Measurements from ENCODE around the gene CFAP299. TPM values are rescaled to one million over a fixed set of nuclear protein-coding genes. Genes with fewer than 3 reads are reported as not detected.

CFAP299 gene
- total RNA-seq, 2 donors from 2014 or later = not detected

- no peak for TF ChIP-seq CTCF (conservative IDR thresholded peaks at IDR 0.05)
- Histone ChIP-seq H3K27ac (ENCODE audit: low read depth, low read length) (no peak overlapping the region), H3K4me1 (ENCODE audit: control insufficient read depth, insufficient read depth, low read length) (no peaks in the 10 kb centered on the region), H3K4me3 (ENCODE audit: low read length) (no peak overlapping the region), H3K9ac (ENCODE audit: extremely low read depth, low read length, poor library complexity, severe bottlenecking) (no peak overlapping the region), H3K9me3 (ENCODE audit: control insufficient read depth, low read length) (no peaks in the 10 kb centered on the region), H3K27me3 (ENCODE audit: control insufficient read depth, insufficient read depth, low read length, poor library complexity, severe bottlenecking) (peaks cover 6% of the 10 kb centered on the region), H3K36me3 (ENCODE audit: control insufficient read depth, insufficient read depth, low read length) (no peaks in the 10 kb centered on the region)
- H3K9me3 Mint-ChIP-seq = no peaks in the 10 kb centered on the region
- DNase-seq = no peak
- 99 to 100% methylated on average over 1 to 3 of the region's 3 CpGs for WGBS, 2 experiments (ENCODE audit: insufficient coverage in 1 of 2, insufficient read length in 1 of 2)
- H3K27ac Mint-ChIP-seq = no peak overlapping the region
- H3K4me1 Mint-ChIP-seq = no peaks in the 10 kb centered on the region
- no peak overlapping the region for H3K4me3 Mint-ChIP-seq
- peaks cover under 1% of the 10 kb centered on the region for H3K27me3 Mint-ChIP-seq (ENCODE audit: insufficient read depth)
- H3K36me3 Mint-ChIP-seq (ENCODE audit: low read depth) = no peaks in the 10 kb centered on the region
These were observed 540.1 kb downstream of the CFAP299 start for GRCh38 chr4:80875642-80876041.

- Histone ChIP-seq H3K36me3 (ENCODE audit: control insufficient read depth, insufficient read depth, low read length) (no peaks in the 10 kb centered on the region), H3K4me3 (ENCODE audit: low read length) (no peak overlapping the region), H3K27me3 (ENCODE audit: control insufficient read depth, insufficient read depth, low read length, poor library complexity, severe bottlenecking) (no peaks in the 10 kb centered on the region), H3K4me1 (ENCODE audit: control insufficient read depth, insufficient read depth, low read length) (no peaks in the 10 kb centered on the region), H3K27ac (ENCODE audit: low read depth, low read length) (no peak overlapping the region), H3K9ac (ENCODE audit: extremely low read depth, low read length, poor library complexity, severe bottlenecking) (no peak overlapping the region), H3K9me3 (ENCODE audit: control insufficient read depth, low read length) (no peaks in the 10 kb centered on the region)
- H3K4me1 Mint-ChIP-seq = no peaks in the 10 kb centered on the region
- H3K9me3 Mint-ChIP-seq = no peaks in the 10 kb centered on the region
- no peak for TF ChIP-seq CTCF (conservative IDR thresholded peaks at IDR 0.05)
- H3K27me3 Mint-ChIP-seq (ENCODE audit: insufficient read depth) = no peaks in the 10 kb centered on the region
- no peak overlapping the region for H3K27ac Mint-ChIP-seq
- DNase-seq = no peak
- no peaks in the 10 kb centered on the region for H3K36me3 Mint-ChIP-seq (ENCODE audit: low read depth)
- H3K4me3 Mint-ChIP-seq = no peak overlapping the region
These were observed 541.3 kb downstream of the CFAP299 start for GRCh38 chr4:80876810-80877209.

GRCh38 chr4:80878218-80878617 is 542.7 kb downstream of the CFAP299 start:
- Histone ChIP-seq H3K4me1 (ENCODE audit: control insufficient read depth, insufficient read depth, low read length) (no peaks in the 10 kb centered on the region), H3K9ac (ENCODE audit: extremely low read depth, low read length, poor library complexity, severe bottlenecking) (no peak overlapping the region), H3K27ac (ENCODE audit: low read depth, low read length) (no peak overlapping the region), H3K27me3 (ENCODE audit: control insufficient read depth, insufficient read depth, low read length, poor library complexity, severe bottlenecking) (no peaks in the 10 kb centered on the region), H3K4me3 (ENCODE audit: low read length) (no peak overlapping the region), H3K36me3 (ENCODE audit: control insufficient read depth, insufficient read depth, low read length) (no peaks in the 10 kb centered on the region), H3K9me3 (ENCODE audit: control insufficient read depth, low read length) (no peaks in the 10 kb centered on the region)
- Mint-ChIP-seq H3K4me3 (no peak overlapping the region), H3K36me3 (ENCODE audit: low read depth) (no peaks in the 10 kb centered on the region), H3K27me3 (ENCODE audit: insufficient read depth) (peaks cover 3% of the 10 kb centered on the region), H3K9me3 (no peaks in the 10 kb centered on the region), H3K4me1 (no peaks in the 10 kb centered on the region), H3K27ac (no peak overlapping the region)
- WGBS, 2 experiments (ENCODE audit: insufficient coverage in 1 of 2, insufficient read length in 1 of 2) = 80% methylated on average over 1 of the region's 1 CpG; no CpG with 5 or more reads in 1 of the 2 experiments
- no peak for TF ChIP-seq CTCF (conservative IDR thresholded peaks at IDR 0.05)
- DNase-seq = no peak

Measured in endodermal cell (in vitro differentiated cells).